Ishikawa (cell line): ENCODE data around the gene PEX1.

Source experiments
- CEBPB ChIP-seq: IDR thresholded peaks from 2 replicates; pipeline ENCODE4 v1.6.1; 2012
- CREB1 ChIP-seq: IDR thresholded peaks from 2 replicates; pipeline ENCODE4 v1.6.1; 2012; ENCODE audit warnings: low read depth
- EGR1 ChIP-seq: IDR thresholded peaks from 2 replicates; pipeline ENCODE4 v1.6.1; 2012
- EP300 ChIP-seq: IDR thresholded peaks from 2 replicates; pipeline ENCODE4 v1.6.1; 2012; ENCODE audit warnings: borderline replicate concordance
- FOXM1 ChIP-seq: IDR thresholded peaks from 2 replicates; pipeline ENCODE4 v1.6.1; 2012; ENCODE audit warnings: low read depth, borderline replicate concordance
- NFIC ChIP-seq: IDR thresholded peaks from 2 replicates; pipeline ENCODE4 v1.6.1; 2012
- RAD21 ChIP-seq: IDR thresholded peaks from 2 replicates; pipeline ENCODE4 v1.6.1; 2012; ENCODE audit warnings: low read depth
- TAF1 ChIP-seq: IDR thresholded peaks from 2 replicates; pipeline ENCODE4 v1.6.1; 2012; ENCODE audit warnings: low read depth, mild to moderate bottlenecking
- TCF12 ChIP-seq: IDR thresholded peaks from 2 replicates; pipeline ENCODE4 v1.6.1; 2012; ENCODE audit warnings: low read depth
- TEAD4 ChIP-seq: IDR thresholded peaks from 2 replicates; pipeline ENCODE4 v1.6.1; 2012
- YY1 ChIP-seq: IDR thresholded peaks from 2 replicates; pipeline ENCODE4 v1.6.1; 2012; ENCODE audit warnings: low read depth
- ZBTB7A ChIP-seq: IDR thresholded peaks from 2 replicates; pipeline ENCODE4 v1.6.1; 2012; ENCODE audit warnings: low read depth
- TF ChIP-seq, protein P1 (sequence below): IDR thresholded peaks from 2 replicates; pipeline ENCODE4 v1.6.1; 2012
- TF ChIP-seq, protein P2 (sequence below): IDR thresholded peaks from 2 replicates; pipeline ENCODE4 v1.6.1; 2012
- TF ChIP-seq, protein P3 (sequence below): IDR thresholded peaks from 2 replicates; pipeline ENCODE4 v1.6.1; 2012; ENCODE audit warnings: low read depth, mild to moderate bottlenecking

Gene PEX1

DNA sequence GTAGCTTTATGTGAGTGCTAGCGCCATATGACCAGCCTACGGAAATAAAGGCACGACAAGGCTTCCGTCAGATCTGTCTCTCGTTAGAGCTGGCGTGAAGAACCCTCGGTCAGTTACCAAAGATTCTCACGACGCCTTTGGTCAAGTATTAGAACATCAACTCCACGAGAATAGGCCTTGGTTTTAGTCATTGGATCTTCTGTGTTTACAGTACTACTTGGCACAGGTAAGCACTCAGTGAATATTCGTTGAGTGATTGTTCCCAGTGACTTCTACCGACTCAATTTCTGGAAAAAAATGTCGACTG lies 591 bp upstream of the PEX1 start:
- no peak for TF ChIP-seq CEBPB
- TF ChIP-seq TCF12: no peak; the same call in 1 of the 2 replicates
- TF ChIP-seq NFIC: no peak
- no peak for TF ChIP-seq ZBTB7A
- TF ChIP-seq EGR1: no peak
- no peak for TF ChIP-seq YY1
- TF ChIP-seq TEAD4: no peak
- TF ChIP-seq, protein P1, sequence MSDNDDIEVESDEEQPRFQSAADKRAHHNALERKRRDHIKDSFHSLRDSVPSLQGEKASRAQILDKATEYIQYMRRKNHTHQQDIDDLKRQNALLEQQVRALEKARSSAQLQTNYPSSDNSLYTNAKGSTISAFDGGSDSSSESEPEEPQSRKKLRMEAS: no peak
- TF ChIP-seq CREB1: no peak
- TF ChIP-seq, protein P2, sequence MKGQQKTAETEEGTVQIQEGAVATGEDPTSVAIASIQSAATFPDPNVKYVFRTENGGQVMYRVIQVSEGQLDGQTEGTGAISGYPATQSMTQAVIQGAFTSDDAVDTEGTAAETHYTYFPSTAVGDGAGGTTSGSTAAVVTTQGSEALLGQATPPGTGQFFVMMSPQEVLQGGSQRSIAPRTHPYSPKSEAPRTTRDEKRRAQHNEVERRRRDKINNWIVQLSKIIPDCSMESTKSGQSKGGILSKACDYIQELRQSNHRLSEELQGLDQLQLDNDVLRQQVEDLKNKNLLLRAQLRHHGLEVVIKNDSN: no peak

DNA sequence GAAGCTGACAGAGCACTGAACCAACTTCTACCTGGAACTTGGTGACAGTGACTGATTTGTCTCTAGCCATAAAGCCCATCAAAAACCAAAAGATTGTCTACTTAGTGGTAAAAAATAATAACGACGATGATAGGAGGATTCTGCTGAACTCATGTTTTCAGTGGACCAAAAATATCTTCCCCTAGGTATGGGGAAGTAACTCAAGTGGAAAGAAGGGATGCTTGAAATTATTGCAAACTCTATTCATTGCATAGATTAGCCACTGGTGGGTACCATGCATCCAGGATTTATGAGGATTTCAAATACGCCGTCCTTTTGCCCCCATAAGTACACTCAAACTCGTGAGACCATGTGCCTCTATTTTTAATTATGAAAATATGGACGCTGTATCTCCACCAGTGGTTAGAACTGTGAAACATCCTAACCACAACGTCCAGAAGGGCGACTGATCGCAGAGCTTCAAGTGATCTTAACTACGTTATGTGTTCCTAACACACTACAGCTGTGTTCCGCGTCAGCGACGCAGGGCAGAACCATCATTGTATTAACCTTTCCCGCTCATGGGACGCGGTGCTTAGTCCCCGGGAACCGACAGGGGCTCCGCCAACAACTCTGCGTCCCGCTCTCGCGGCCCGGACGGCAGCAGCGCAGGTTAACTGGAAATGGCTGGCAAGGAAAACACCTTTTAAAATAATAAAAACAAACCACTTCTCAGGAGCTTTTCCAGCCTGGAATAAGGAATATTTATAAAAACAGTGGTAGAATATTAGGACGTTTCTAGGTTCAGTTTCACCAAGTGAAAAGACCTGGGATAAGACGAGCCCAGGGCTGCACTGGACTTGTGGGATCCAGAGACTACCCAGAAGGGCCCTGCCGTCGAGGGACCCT lies 776 bp downstream of the PEX1 start:
- TF ChIP-seq, protein P3, sequence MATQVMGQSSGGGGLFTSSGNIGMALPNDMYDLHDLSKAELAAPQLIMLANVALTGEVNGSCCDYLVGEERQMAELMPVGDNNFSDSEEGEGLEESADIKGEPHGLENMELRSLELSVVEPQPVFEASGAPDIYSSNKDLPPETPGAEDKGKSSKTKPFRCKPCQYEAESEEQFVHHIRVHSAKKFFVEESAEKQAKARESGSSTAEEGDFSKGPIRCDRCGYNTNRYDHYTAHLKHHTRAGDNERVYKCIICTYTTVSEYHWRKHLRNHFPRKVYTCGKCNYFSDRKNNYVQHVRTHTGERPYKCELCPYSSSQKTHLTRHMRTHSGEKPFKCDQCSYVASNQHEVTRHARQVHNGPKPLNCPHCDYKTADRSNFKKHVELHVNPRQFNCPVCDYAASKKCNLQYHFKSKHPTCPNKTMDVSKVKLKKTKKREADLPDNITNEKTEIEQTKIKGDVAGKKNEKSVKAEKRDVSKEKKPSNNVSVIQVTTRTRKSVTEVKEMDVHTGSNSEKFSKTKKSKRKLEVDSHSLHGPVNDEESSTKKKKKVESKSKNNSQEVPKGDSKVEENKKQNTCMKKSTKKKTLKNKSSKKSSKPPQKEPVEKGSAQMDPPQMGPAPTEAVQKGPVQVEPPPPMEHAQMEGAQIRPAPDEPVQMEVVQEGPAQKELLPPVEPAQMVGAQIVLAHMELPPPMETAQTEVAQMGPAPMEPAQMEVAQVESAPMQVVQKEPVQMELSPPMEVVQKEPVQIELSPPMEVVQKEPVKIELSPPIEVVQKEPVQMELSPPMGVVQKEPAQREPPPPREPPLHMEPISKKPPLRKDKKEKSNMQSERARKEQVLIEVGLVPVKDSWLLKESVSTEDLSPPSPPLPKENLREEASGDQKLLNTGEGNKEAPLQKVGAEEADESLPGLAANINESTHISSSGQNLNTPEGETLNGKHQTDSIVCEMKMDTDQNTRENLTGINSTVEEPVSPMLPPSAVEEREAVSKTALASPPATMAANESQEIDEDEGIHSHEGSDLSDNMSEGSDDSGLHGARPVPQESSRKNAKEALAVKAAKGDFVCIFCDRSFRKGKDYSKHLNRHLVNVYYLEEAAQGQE: no peak
- TF ChIP-seq NFIC: no peak
- TF ChIP-seq TAF1: no peak
- no peak for TF ChIP-seq CREB1
- TF ChIP-seq CEBPB: no peak
- no peak for TF ChIP-seq RAD21
- TF ChIP-seq, protein P1: no peak
- TF ChIP-seq ZBTB7A: no peak
- no peak for TF ChIP-seq TEAD4
- TF ChIP-seq YY1: no peak
- no peak for TF ChIP-seq EP300
- TF ChIP-seq, protein P2: no peak
- no peak for TF ChIP-seq EGR1
- TF ChIP-seq FOXM1: no peak
- no peak for TF ChIP-seq TCF12

DNA sequence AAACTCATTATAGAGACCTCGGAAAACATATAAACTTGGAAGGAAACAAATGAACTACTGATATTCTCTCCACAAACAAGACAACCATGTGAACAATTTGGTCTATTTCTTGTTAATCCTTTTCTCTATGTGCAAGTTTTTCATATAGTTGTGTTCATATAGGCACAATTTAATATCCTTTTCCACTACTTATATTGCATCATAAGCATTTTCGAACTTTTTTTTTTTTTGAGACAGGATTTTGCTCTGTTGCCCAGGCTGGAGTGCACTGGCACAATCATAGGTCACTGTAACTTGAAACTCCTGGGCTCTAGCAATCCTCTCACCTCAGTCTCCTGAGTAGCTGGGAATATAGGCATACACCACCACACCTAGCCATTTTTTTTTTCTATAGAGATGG lies 5.2 kb downstream of the PEX1 start:
- TF ChIP-seq FOXM1 (no peak), RAD21 (no peak), NFIC (no peak), TEAD4 (no peak)
- TF ChIP-seq, protein P2: no peak

DNA sequence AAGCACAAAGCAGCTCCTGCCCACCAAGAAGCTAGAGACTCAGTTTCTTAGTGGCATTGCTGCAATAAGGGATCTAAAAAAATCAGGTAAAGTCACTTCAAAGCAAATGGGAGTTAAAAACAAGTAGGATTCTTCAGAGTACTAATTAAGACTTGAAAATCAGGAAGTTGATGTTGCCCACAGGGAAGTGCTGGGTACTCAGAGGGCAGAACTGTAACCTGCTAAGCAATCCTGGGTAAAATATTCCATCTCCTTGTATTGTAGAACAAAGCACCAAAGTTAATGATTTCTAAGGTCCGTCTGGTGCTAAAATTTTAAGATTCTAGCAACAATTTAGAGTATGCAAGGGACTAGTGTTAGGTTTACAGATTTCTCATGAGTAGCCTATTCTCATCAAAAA lies 8.3 kb downstream of the PEX1 start:
- TF ChIP-seq EP300 (no peak), FOXM1 (no peak), TAF1 (no peak), CREB1 (no peak), CEBPB (no peak), TCF12 (no peak), YY1 (no peak), RAD21 (no peak)
- TF ChIP-seq, protein P1: no peak
- TF ChIP-seq, protein P2: no peak
- TF ChIP-seq, protein P3: no peak

DNA sequence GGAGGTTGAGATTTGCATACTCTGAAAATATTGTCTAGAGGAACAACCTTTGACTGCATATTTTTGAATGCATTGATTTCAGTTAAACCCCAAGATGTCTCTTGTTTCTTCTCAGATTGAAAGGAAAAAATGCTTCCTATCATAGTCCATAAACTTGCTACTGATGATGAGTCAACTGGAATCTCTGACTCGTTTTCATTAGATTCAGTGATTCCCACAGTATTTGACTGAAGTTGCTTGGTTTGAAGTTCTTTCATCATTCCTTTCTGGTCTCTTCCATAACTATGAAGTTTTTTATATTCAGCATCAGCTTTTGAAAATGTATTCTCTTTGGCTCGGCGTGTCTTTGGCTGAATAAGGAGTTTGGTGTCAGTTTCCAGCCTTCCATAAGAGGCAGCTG lies 10.7 kb downstream of the PEX1 start:
- no peak for TF ChIP-seq EP300
- no peak for TF ChIP-seq CREB1
- no peak for TF ChIP-seq CEBPB
- TF ChIP-seq, protein P3: no peak
